Suppressor macrophage (primary cell): ENCODE results near the gene TRAPPC14.

ENCODE experiments used
- DNase-seq, 4 experiments: peaks; one replicate each; pipeline ENCODE4 v3.0.0-alpha.2; 2020 to 2022

Gene TRAPPC14

GRCh38 chr7:100173806-100174495 lies 15.4 kb upstream of the TRAPPC14 start:
- no peak for DNase-seq

GRCh38 chr7:100171840-100172239 lies 13.3 kb upstream of the TRAPPC14 start:
- no peak for DNase-seq

GRCh38 chr7:100171087-100171681 lies 12.7 kb upstream of the TRAPPC14 start:
- DNase-seq: peak in 1 of 4 experiments; percentile 40

- no peak for DNase-seq
Observed at GRCh38 chr7:100170101-100170897, 11.8 kb upstream of the TRAPPC14 start.

- no peak for DNase-seq
Observed at GRCh38 chr7:100169147-100169850, 10.8 kb upstream of the TRAPPC14 start.

GRCh38 chr7:100167912-100168323 lies 9.4 kb upstream of the TRAPPC14 start:
- DNase-seq: no peak

GRCh38 chr7:100166970-100167911 lies 8.7 kb upstream of the TRAPPC14 start:
- DNase-seq: peak in 2 of 4 experiments; percentile 29 to 41

- DNase-seq: no peak
Observed at GRCh38 chr7:100166317-100166940, 7.9 kb upstream of the TRAPPC14 start.

GRCh38 chr7:100163871-100164270 lies 5.3 kb upstream of the TRAPPC14 start:
- DNase-seq: no peak

GRCh38 chr7:100163006-100163531 lies 4.5 kb upstream of the TRAPPC14 start:
- no peak for DNase-seq

GRCh38 chr7:100160067-100160466 lies 1.5 kb upstream of the TRAPPC14 start:
- DNase-seq: no peak

- DNase-seq: peak in 2 of 4 experiments; percentile 30 to 40
Observed at GRCh38 chr7:100159099-100159623, 638 bp upstream of the TRAPPC14 start.

GRCh38 chr7:100157334-100158228 lies 942 bp downstream of the TRAPPC14 start:
- peak; percentile 56 to 83 (median 76) for DNase-seq

GRCh38 chr7:100157069-100157333 lies 1.5 kb downstream of the TRAPPC14 start:
- no peak for DNase-seq

- DNase-seq: peak; percentile 61 to 86 (median 80)
Observed at GRCh38 chr7:100156331-100157068, 2.0 kb downstream of the TRAPPC14 start.

- DNase-seq: no peak
Observed at GRCh38 chr7:100155553-100156317, 2.8 kb downstream of the TRAPPC14 start.

- peak in 1 of 4 experiments; percentile 21 for DNase-seq
Observed at GRCh38 chr7:100154651-100155491, 3.7 kb downstream of the TRAPPC14 start.
